GM04504 (cell line): ENCODE measurements around the gene HNF1A.

Experiments used
- DNase-seq: peaks from one replicate; pipeline ENCODE4 v3.0.0-alpha.2; 2012; ENCODE audit warnings: low read depth

Gene HNF1A

GRCh38 chr12:120988658-120989057 lies 10.3 kb downstream of the HNF1A start:
- DNase-seq = no peak

- no peak for DNase-seq
Observed at GRCh38 chr12:120989687-120990086, 11.3 kb downstream of the HNF1A start.

DNA sequence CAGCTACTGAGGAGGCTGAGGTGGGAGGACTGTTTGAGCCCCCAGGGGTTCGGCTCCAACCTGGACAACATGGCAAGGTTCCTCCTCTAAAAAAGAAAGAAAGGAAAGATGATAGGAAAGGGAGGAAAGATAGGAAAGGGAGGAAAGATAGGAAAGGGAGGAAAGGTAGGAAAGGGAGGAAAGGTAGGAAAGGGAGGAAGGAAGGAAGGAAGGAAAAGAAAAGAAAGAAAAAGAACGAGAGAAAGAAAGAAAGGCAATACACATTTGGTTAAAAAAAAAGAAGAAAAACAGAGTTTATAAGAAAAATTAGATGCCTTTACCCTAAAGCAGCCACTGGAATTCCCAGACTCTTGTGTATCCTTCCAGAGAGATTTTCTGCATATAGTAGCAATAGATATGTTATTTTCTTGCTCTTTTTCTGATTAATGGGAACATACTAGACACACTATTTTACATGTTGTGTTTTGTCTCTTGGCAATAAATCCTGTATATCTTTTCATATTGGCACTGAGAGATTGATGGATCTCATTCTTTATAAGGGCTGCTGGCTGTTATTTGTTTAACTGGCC lies 12.2 kb downstream of the HNF1A start:
- no peak for DNase-seq

- no peak for DNase-seq
Observed at GRCh38 chr12:120991965-120992364, 13.6 kb downstream of the HNF1A start.

- DNase-seq = no peak
Observed at GRCh38 chr12:120992989-120993388, 14.6 kb downstream of the HNF1A start.

DNA sequence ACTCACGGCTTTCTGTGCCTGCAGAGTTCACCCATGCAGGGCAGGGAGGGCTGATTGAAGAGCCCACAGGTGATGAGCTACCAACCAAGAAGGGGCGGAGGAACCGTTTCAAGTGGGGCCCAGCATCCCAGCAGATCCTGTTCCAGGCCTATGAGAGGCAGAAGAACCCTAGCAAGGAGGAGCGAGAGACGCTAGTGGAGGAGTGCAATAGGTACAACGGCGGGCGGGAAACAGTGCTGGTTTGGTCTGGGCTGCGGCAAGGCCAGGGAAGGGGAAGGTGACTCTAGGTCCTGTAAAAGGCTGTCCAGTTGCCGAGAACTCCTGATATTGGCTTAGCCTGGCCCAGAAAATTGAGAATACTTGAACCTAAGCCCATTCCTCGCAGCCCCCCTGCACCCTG lies 15.2 kb downstream of the HNF1A start:
- DNase-seq = no peak

GRCh38 chr12:120994059-120994458 lies 15.7 kb downstream of the HNF1A start:
- no peak for DNase-seq

GRCh38 chr12:120994589-120995337 lies 16.4 kb downstream of the HNF1A start:
- no peak for DNase-seq

DNA sequence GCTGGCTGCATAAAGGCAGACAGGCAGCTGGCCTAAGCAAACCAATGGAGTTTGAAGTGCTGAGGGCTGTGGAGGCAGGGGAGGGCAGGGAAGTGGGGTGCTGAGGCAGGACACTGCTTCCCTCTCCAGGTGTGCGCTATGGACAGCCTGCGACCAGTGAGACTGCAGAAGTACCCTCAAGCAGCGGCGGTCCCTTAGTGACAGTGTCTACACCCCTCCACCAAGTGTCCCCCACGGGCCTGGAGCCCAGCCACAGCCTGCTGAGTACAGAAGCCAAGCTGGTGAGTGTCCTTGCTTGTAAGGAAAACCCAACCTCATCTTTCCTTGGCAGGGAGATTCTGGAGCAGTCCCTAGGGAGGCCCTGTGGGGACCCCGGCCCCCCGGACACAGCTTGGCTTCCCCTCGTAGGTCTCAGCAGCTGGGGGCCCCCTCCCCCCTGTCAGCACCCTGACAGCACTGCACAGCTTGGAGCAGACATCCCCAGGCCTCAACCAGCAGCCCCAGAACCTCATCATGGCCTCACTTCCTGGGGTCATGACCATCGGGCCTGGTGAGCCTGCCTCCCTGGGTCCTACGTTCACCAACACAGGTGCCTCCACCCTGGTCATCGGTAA lies 17.9 kb downstream of the HNF1A start:
- DNase-seq = no peak

GRCh38 chr12:120997448-120997847 lies 19.1 kb downstream of the HNF1A start:
- no peak for DNase-seq

- no peak for DNase-seq
Observed at GRCh38 chr12:120998435-120998834, 20.1 kb downstream of the HNF1A start.

- DNase-seq = no peak
Observed at GRCh38 chr12:120999191-121000120, 21.1 kb downstream of the HNF1A start.

DNA sequence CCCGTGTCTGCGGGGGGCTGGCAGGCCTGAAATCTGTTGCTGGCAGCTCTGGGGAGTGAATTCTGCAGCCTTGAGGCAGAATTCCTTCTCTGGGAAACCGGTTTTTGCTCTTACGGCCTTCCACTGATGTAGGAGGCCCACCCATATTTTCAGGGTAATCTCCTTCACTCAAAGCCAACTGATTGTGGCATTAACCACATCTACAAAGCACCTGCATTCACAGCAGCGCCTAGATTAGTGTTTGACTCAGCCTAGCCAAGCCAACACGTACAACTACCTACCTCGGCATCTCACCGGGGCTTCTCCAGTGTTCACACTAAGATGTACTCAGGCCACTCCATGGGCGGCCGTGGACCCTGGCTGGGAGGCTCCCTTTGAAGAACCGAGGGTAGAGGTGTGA lies 22.2 kb downstream of the HNF1A start:
- no peak for DNase-seq

DNA sequence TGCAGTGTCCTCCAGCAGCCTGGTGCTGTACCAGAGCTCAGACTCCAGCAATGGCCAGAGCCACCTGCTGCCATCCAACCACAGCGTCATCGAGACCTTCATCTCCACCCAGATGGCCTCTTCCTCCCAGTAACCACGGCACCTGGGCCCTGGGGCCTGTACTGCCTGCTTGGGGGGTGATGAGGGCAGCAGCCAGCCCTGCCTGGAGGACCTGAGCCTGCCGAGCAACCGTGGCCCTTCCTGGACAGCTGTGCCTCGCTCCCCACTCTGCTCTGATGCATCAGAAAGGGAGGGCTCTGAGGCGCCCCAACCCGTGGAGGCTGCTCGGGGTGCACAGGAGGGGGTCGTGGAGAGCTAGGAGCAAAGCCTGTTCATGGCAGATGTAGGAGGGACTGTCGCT lies 22.7 kb downstream of the HNF1A start:
- DNase-seq = no peak

GRCh38 chr12:121001841-121002483 lies 23.6 kb downstream of the HNF1A start:
- DNase-seq = no peak

- DNase-seq = no peak
Observed at GRCh38 chr12:121003650-121004049, 25.3 kb downstream of the HNF1A start.

DNA sequence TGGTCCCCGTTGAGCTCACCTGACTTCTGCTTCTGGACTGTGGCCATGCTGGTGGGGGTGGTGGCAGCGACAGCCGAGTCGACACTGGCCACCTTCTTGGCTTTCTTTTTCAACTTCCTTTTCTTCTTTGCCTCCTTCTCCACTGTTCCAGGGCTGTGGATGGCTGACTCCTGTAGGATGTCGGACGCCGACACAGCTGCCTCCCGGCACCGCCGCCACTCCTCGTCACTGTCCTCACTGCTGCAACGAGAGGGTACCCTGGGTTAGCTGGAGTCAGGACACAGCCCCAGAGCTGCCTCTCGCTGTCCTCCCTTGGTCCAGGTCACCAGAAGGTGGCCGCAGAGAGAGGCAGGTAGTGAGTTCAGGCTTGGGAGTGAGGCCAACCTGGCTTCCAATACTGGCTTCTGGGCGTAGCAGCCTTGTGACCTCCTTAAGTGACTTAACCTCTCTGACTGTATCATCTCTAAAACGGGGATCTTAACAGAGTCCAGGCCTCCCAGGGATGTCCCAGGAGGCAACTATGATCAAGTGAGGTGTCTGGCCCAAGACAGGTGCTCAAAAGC lies 26.0 kb downstream of the HNF1A start:
- no peak for DNase-seq

DNA sequence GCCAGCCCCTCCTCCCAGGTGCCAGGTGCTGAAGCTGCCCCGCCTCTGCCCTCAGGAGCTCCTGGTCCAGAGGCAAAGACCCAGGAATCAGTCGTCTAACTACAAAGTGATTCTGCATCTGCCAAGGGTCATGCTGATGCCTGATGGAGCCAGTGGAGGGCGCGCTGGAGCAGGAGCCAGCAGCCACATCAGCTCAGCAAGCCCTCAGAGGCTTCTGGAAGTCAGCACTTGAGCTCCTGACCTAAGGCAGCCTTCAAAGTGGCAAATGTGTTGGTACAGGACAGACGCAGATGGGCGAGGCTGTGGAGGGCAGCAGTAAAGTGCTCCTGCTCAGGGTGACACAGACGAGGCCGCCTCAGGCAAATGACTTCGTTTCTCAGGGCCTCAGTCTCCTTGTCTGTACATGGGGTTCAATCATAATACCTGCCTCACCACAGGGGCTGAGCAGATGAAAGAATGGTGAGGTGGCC lies 27.0 kb downstream of the HNF1A start:
- no peak for DNase-seq

- DNase-seq = no peak
Observed at GRCh38 chr12:121008347-121009098, 30.2 kb downstream of the HNF1A start.

- DNase-seq = no peak
Observed at GRCh38 chr12:121009741-121010140, 31.4 kb downstream of the HNF1A start.

DNA sequence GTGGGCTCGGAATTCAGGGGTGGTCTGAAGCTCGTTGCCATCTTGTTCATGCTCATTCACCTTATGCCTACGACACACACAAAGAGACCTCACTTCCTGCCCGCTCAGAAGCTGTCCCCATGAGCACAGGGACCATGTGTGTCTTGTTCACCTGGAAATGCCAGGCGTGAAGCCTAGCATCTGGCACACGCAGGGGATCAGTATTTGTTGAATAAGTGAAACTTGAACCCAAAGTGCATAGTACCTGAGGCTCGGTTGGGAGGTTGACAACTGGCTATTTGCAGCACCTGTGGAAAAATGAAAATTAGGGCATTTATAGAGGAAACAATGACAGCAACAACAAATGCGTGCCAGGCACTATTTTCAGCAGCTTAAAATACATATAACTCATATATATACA lies 32.5 kb downstream of the HNF1A start:
- DNase-seq = no peak
